ENCODE results near the gene CHPF2. TPM values are rescaled to one million over a fixed set of nuclear protein-coding genes. Genes with fewer than 3 reads are reported as not detected.

CHPF2 gene
- total and polyA plus RNA-seq, 2 of the 13 experiments (the other 11 are each of a cell fraction or from before 2014, with no cell fraction given): 15.4 to 21.5 TPM

DNA sequence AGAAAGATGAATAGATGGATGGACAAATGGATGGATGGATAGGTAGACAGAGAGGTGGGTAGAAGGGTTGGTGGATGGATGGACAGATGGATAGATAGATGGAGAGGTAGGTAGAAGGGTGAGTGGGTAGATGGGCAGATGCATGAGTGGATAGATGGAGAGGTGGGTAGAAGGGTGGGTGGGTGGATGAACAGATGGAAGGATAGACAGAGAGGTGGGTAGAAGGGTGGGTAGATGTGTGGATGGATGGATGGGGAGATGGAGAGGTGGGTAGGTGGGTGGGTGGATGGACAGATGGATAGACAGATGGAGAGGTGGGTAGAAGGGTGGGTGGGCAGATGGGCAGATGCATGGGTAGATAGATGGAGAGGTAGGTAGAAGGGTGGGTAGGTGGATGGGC lies 34.4 kb upstream of the CHPF2 start:
- Histone ChIP-seq H3K27ac (ENCODE audit: extremely low read length, insufficient read depth, low read length) (no peak overlapping the region), H3K79me2 (ENCODE audit: insufficient read depth, low read length) (no peaks in the 10 kb centered on the region), H2AFZ (ENCODE audit: low read length) (no peak overlapping the region), H3K4me1 (ENCODE audit: insufficient read depth, low read length) (no peaks in the 10 kb centered on the region), H4K20me1 (ENCODE audit: insufficient read depth, low read length) (no peaks in the 10 kb centered on the region), H3K4me2 (ENCODE audit: low read depth, low read length) (no peak overlapping the region), H3K9ac (ENCODE audit: insufficient read depth, low read depth, low read length) (no peak overlapping the region), H3K36me3 (replicated peaks in 1 of 2; ENCODE audit: control insufficient read depth in 1 of 2, insufficient read depth in 2 of 2, low read length in 2 of 2) (no peaks in the 10 kb centered on the region), H3K4me3 (replicated peaks in 1 of 3; ENCODE audit: insufficient read depth in 1 of 3, low read depth in 2 of 3, low read length in 3 of 3) (no peak overlapping the region), H3K9me3 (ENCODE audit: low read length) (no peaks in the 10 kb centered on the region), H3K27me3 (ENCODE audit: control insufficient read depth in 1 of 2, insufficient read depth in 2 of 2, low read length in 2 of 2) (peaks cover 16 to 91% of the 10 kb centered on the region in 2 experiments)
- no peak for FAIRE-seq
- ChIA-PET POLR2A (no interaction called here), CTCF (ENCODE audit: low intra/inter-chr PET ratio, low total read pairs) (no interaction called here)
- no peak for DNase-seq (ENCODE audit: low spot score)
- in situ Hi-C loops (cut with HindIII; ENCODE audit: extremely low pct_ligation_motif_present, low pct_unique_long_range_greater_than_20kb): loop anchor here (10.0 kb wide), 1 partner anchor 107 kb away; no protein-coding TSS in a partner anchor
- ATAC-seq: no peak
- TF ChIP-seq, protein P1, sequence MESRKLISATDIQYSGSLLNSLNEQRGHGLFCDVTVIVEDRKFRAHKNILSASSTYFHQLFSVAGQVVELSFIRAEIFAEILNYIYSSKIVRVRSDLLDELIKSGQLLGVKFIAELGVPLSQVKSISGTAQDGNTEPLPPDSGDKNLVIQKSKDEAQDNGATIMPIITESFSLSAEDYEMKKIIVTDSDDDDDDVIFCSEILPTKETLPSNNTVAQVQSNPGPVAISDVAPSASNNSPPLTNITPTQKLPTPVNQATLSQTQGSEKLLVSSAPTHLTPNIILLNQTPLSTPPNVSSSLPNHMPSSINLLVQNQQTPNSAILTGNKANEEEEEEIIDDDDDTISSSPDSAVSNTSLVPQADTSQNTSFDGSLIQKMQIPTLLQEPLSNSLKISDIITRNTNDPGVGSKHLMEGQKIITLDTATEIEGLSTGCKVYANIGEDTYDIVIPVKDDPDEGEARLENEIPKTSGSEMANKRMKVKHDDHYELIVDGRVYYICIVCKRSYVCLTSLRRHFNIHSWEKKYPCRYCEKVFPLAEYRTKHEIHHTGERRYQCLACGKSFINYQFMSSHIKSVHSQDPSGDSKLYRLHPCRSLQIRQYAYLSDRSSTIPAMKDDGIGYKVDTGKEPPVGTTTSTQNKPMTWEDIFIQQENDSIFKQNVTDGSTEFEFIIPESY (CRISPR knock-in tag; IDR thresholded peaks at IDR 0.05): no peak
- TF ChIP-seq REXO4 (CRISPR knock-in tag; IDR thresholded peaks at IDR 0.05; ENCODE audit: borderline replicate concordance) (no peak), MIXL1 (CRISPR knock-in tag; IDR thresholded peaks at IDR 0.05) (no peak), CC2D1A (CRISPR knock-in tag; IDR thresholded peaks at IDR 0.05) (no peak), ZNF101 (CRISPR knock-in tag; IDR thresholded peaks at IDR 0.05; ENCODE audit: borderline replicate concordance, low read depth) (no peak), SP140L (CRISPR knock-in tag; IDR thresholded peaks at IDR 0.05; ENCODE audit: borderline replicate concordance) (no peak)
- intact Hi-C loops (cut with micrococcal nuclease; ENCODE audit: unreplicated experiment): no loop called here
- no TSS peak for BruUV-seq (replicated peaks)

Measured in HepG2 (cell line).